ENCODE data around the gene JAK1. TPM values are rescaled to one million over a fixed set of nuclear protein-coding genes. Genes with fewer than 3 reads are reported as not detected.

Gene JAK1
- total RNA-seq, 1 experiment from 2014 or later, result 138 TPM

GRCh38 chr1:64929221-64929620 is 37.1 kb downstream of the JAK1 start:
- no peak overlapping the region for H3K4me3 ChIP-seq (ENCODE audit: low read depth in 2 of 2, low read length in 2 of 2)
- intact Hi-C loops (cut with micrococcal nuclease; ENCODE audit: unreplicated experiment), result no loop called here
- H3K27ac ChIP-seq (ENCODE audit: low read length), result no peak overlapping the region
- H3K4me1 ChIP-seq (ENCODE audit: control insufficient read depth, insufficient read depth, low read length), result peaks cover 41% of the 10 kb centered on the region
- no peaks in the 10 kb centered on the region for H3K27me3 ChIP-seq (ENCODE audit: control insufficient read depth, insufficient read depth, low read length)
- TF ChIP-seq TCF7L2 (IDR thresholded peaks at IDR 0.05; ENCODE audit: low read depth, low read length), result no peak
- BruUV-seq (replicated peaks), result no TSS peak
- in situ Hi-C loops (cut with HindIII; ENCODE audit: low pct_unique_long_range_greater_than_20kb, low sequenced_read_pairs), result no loop called here
- ATAC-seq (no peak), DNase-seq (ENCODE audit: low read depth, low spot score) (no peak)
- no peaks in the 10 kb centered on the region for H3K36me3 ChIP-seq (ENCODE audit: control insufficient read depth, insufficient read depth, low read length)
- POLR2A ChIA-PET, result no interaction called here
- CTCF ChIA-PET, result no interaction called here
- no peaks in the 10 kb centered on the region for H3K9me3 ChIP-seq (ENCODE audit: control insufficient read depth, insufficient read depth, low read depth, low read length)

- intact Hi-C loops (cut with micrococcal nuclease; ENCODE audit: unreplicated experiment), result no loop called here
- DNase-seq (ENCODE audit: low read depth, low spot score) (no peak), ATAC-seq (no peak)
- H3K4me1 ChIP-seq (ENCODE audit: control insufficient read depth, insufficient read depth, low read length), result peaks cover 34% of the 10 kb centered on the region
- H3K4me3 ChIP-seq (ENCODE audit: low read depth in 2 of 2, low read length in 2 of 2), result no peak overlapping the region
- CTCF ChIA-PET, result no interaction called here
- TF ChIP-seq TCF7L2 (IDR thresholded peaks at IDR 0.05; ENCODE audit: low read depth, low read length), result no peak
- TF ChIP-seq POLR2AphosphoS5 (IDR thresholded peaks at IDR 0.05; ENCODE audit: low read depth, low read length), result no peak
- TF ChIP-seq CTCF (IDR thresholded peaks at IDR 0.05), result no peak
- TF ChIP-seq SIN3A (IDR thresholded peaks at IDR 0.05; ENCODE audit: borderline replicate concordance, insufficient read depth, low read depth, low read length), result no peak
- TF ChIP-seq REST (IDR thresholded peaks at IDR 0.05; ENCODE audit: insufficient read depth in 1 of 2, low read depth in 2 of 2, low read length in 1 of 2), result no peak
- no peaks in the 10 kb centered on the region for H3K27me3 ChIP-seq (ENCODE audit: control insufficient read depth, insufficient read depth, low read length)
- H3K9me3 ChIP-seq (ENCODE audit: control insufficient read depth, insufficient read depth, low read depth, low read length), result no peaks in the 10 kb centered on the region
- H3K27ac ChIP-seq (ENCODE audit: low read length), result no peak overlapping the region
- in situ Hi-C loops (cut with HindIII; ENCODE audit: low pct_unique_long_range_greater_than_20kb, low sequenced_read_pairs), result no loop called here
- no peaks in the 10 kb centered on the region for H3K36me3 ChIP-seq (ENCODE audit: control insufficient read depth, insufficient read depth, low read length)
- BruUV-seq (replicated peaks), result no TSS peak
- POLR2A ChIA-PET, result no interaction called here
Observed at GRCh38 chr1:64928325-64928724, 38.0 kb downstream of the JAK1 start.

GRCh38 chr1:64925594-64925993 is 40.8 kb downstream of the JAK1 start:
- no peak for TF ChIP-seq CTCF (IDR thresholded peaks at IDR 0.05)
- DNase-seq (ENCODE audit: low read depth, low spot score), result no peak
- Histone ChIP-seq H3K4me3 (ENCODE audit: low read depth in 2 of 2, low read length in 2 of 2) (no peak overlapping the region), H3K27ac (ENCODE audit: low read length) (no peak overlapping the region; the same call in 1 of the 2 replicates), H3K4me1 (ENCODE audit: control insufficient read depth, insufficient read depth, low read length) (peaks cover 50% of the 10 kb centered on the region), H3K27me3 (ENCODE audit: control insufficient read depth, insufficient read depth, low read length) (no peaks in the 10 kb centered on the region), H3K36me3 (ENCODE audit: control insufficient read depth, insufficient read depth, low read length) (no peaks in the 10 kb centered on the region), H3K9me3 (ENCODE audit: control insufficient read depth, insufficient read depth, low read depth, low read length) (no peaks in the 10 kb centered on the region)
- ChIA-PET POLR2A (no interaction called here), CTCF (interaction anchor here (0.6 kb wide), 1 partner anchor 9 kb away, joined by 3 read pairs; no protein-coding TSS in a partner anchor)
- no TSS peak for BruUV-seq (replicated peaks)
- in situ Hi-C loops (cut with HindIII; ENCODE audit: low pct_unique_long_range_greater_than_20kb, low sequenced_read_pairs) (no loop called here), intact Hi-C loops (cut with micrococcal nuclease; ENCODE audit: unreplicated experiment) (no loop called here)
- ATAC-seq, result no peak

All from Panc1 (cell line).